Calu3 (cell line): ENCODE measurements around the gene ENPP7. TPM values are rescaled to one million over a fixed set of nuclear protein-coding genes. Genes with fewer than 3 reads are reported as not detected.
"Not testable (repeated sequence)": the region's sequence is repeated elsewhere in the genome, so short reads cannot be mapped to it uniquely, and the experiment has no call there.

ENCODE experiments used
- BruUV-seq: library from RNA; stranded (reverse); fragments of 400-500 nt; replicated peaks from 2 replicates; lab custom pipeline; 2021; lab: Mats Ljungman, UMichigan
- CTCF ChIA-PET: fragments of 300-600 bp; sonication (Branson Sonifier 250); formaldehyde crosslinking; loops from one replicate; lab custom pipeline; 2022; ENCODE audit warnings: antibody characterized with exemption; lab: Charles Lee
- DNase-seq: peaks from one replicate; pipeline ENCODE4 v3.0.0; 2022
- H3K27ac Mint-ChIP-seq: one replicate; pipeline ENCODE4 v1.8.0; 2022; ENCODE audit warnings: mixed read lengths; ENCODE audit not compliant: unreplicated experiment
- H3K27me3 Mint-ChIP-seq: one replicate; pipeline ENCODE4 v1.8.0; 2022; ENCODE audit warnings: mixed read lengths; ENCODE audit not compliant: unreplicated experiment
- H3K36me3 Mint-ChIP-seq: one replicate; pipeline ENCODE4 v1.8.0; 2022; ENCODE audit warnings: mild to moderate bottlenecking, moderate library complexity, mixed read lengths; ENCODE audit not compliant: insufficient read depth, unreplicated experiment
- H3K4me1 Mint-ChIP-seq: one replicate; pipeline ENCODE4 v1.8.0; 2022; ENCODE audit warnings: mild to moderate bottlenecking, low read depth, mixed read lengths; ENCODE audit not compliant: unreplicated experiment
- H3K4me3 Mint-ChIP-seq: one replicate; pipeline ENCODE4 v1.8.0; 2022; ENCODE audit warnings: mild to moderate bottlenecking, low read depth, moderate library complexity, mixed read lengths; ENCODE audit not compliant: unreplicated experiment
- H3K9me3 Mint-ChIP-seq: one replicate; pipeline ENCODE4 v1.8.0; 2022; ENCODE audit warnings: low read depth, mixed read lengths; ENCODE audit not compliant: unreplicated experiment
- intact Hi-C: fragments of 100-400 bp; cut with micrococcal nuclease; formaldehyde crosslinking; loops from one replicate; pipeline ENCODE4 v1.10.0; 2022; ENCODE audit not compliant: unreplicated experiment
- total RNA-seq: library from RNA; stranded (reverse); gene quantifications from 2 replicates; pipeline ENCODE4 v1.2.3, GENCODE V29; 2022
- TF ChIP-seq, protein P1 (sequence below): fragments of 200-600 bp; IDR thresholded peaks from one replicate; pipeline ENCODE4 v1.8.0; 2022; ENCODE audit warnings: antibody characterized with exemption; ENCODE audit not compliant: unreplicated experiment

The ENPP7 gene
- total RNA-seq, 1 experiment from 2014 or later: not detected

- Mint-ChIP-seq H3K27ac (no peak overlapping the region), H3K36me3 (no peaks in the 10 kb centered on the region), H3K9me3 (no peaks in the 10 kb centered on the region), H3K4me3 (no peak overlapping the region), H3K4me1 (peaks cover 7% of the 10 kb centered on the region), H3K27me3 (peaks cover 5% of the 10 kb centered on the region)
- CTCF ChIA-PET: interaction anchor here (0.7 to 0.9 kb wide), 4 partner anchors 11 to 848 kb away, joined by 3 to 4 read pairs (median 4); no protein-coding TSS in a partner anchor
- DNase-seq: no peak
- TF ChIP-seq, protein P1, sequence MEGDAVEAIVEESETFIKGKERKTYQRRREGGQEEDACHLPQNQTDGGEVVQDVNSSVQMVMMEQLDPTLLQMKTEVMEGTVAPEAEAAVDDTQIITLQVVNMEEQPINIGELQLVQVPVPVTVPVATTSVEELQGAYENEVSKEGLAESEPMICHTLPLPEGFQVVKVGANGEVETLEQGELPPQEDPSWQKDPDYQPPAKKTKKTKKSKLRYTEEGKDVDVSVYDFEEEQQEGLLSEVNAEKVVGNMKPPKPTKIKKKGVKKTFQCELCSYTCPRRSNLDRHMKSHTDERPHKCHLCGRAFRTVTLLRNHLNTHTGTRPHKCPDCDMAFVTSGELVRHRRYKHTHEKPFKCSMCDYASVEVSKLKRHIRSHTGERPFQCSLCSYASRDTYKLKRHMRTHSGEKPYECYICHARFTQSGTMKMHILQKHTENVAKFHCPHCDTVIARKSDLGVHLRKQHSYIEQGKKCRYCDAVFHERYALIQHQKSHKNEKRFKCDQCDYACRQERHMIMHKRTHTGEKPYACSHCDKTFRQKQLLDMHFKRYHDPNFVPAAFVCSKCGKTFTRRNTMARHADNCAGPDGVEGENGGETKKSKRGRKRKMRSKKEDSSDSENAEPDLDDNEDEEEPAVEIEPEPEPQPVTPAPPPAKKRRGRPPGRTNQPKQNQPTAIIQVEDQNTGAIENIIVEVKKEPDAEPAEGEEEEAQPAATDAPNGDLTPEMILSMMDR: no peak
- no TSS peak for BruUV-seq
- intact Hi-C loops: no loop called here
Observed at GRCh38 chr17:79752175-79752574, 21.4 kb downstream of the ENPP7 start.

GRCh38 chr17:79754370-79754769 is 23.6 kb downstream of the ENPP7 start:
- no peak for DNase-seq
- no peak overlapping the region for H3K27ac Mint-ChIP-seq
- intact Hi-C loops: no loop called here
- peaks cover 14% of the 10 kb centered on the region for H3K27me3 Mint-ChIP-seq
- no peaks in the 10 kb centered on the region for H3K36me3 Mint-ChIP-seq
- CTCF ChIA-PET: interaction anchor here (0.7 kb wide), 1 partner anchor 478 kb away, joined by 8 read pairs; no protein-coding TSS in a partner anchor
- BruUV-seq: no TSS peak
- TF ChIP-seq, protein P1: no peak
- peaks cover 7% of the 10 kb centered on the region for H3K4me1 Mint-ChIP-seq
- H3K4me3 Mint-ChIP-seq: no peak overlapping the region
- H3K9me3 Mint-ChIP-seq: no peaks in the 10 kb centered on the region

- CTCF ChIA-PET, DNase-seq, H3K4me1 Mint-ChIP-seq, H3K4me3 Mint-ChIP-seq, H3K27ac Mint-ChIP-seq, intact Hi-C loops, H3K9me3 Mint-ChIP-seq, H3K36me3 Mint-ChIP-seq, BruUV-seq: not testable (repeated sequence)
- H3K27me3 Mint-ChIP-seq: peaks cover 14% of the 10 kb centered on the region
Observed at GRCh38 chr17:79754903-79755302, 24.2 kb downstream of the ENPP7 start.

DNA sequence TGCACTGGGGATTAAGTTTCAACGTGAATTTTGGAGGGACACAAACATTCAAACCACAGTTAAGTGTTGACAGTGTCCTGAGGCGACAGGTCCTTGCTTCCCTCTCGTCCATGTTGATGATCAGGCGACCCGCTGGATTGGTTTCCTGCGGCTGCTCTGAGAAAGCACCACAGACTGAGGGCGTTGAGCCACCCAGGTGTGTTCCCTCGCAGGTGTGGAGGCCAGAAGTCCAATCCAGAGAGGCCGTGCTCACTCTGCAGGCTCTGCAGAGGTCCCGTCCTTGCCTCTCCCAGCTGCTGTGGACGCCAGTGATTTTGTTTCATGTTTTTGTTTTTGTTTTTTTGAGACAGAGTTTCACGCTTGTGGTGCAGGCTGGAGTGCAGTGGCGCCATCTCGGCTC is 24.8 kb downstream of the ENPP7 start:
- intact Hi-C loops: no loop called here
- CTCF ChIA-PET: no interaction called here
- H3K27ac Mint-ChIP-seq: no peak overlapping the region
- H3K9me3 Mint-ChIP-seq: no peaks in the 10 kb centered on the region
- H3K27me3 Mint-ChIP-seq: peaks cover 14% of the 10 kb centered on the region
- BruUV-seq: no TSS peak
- TF ChIP-seq, protein P1: no peak
- peaks cover 7% of the 10 kb centered on the region for H3K4me1 Mint-ChIP-seq
- peaks cover 5% of the 10 kb centered on the region for H3K36me3 Mint-ChIP-seq
- DNase-seq: no peak
- no peak overlapping the region for H3K4me3 Mint-ChIP-seq

GRCh38 chr17:79757140-79757745 is 26.5 kb downstream of the ENPP7 start:
- Mint-ChIP-seq H3K9me3 (no peaks in the 10 kb centered on the region), H3K27me3 (peaks cover 14% of the 10 kb centered on the region), H3K27ac (no peak overlapping the region), H3K36me3 (peaks cover 5% of the 10 kb centered on the region), H3K4me3 (no peak overlapping the region), H3K4me1 (no peaks in the 10 kb centered on the region)
- DNase-seq: no peak
- CTCF ChIA-PET: interaction anchor here (0.7 to 1.4 kb wide), 2 partner anchors 15 to 178 kb away, joined by 3 read pairs; no protein-coding TSS in a partner anchor
- BruUV-seq: no TSS peak
- intact Hi-C loops: no loop called here
- TF ChIP-seq, protein P1: no peak
